Measurements from ENCODE around the gene SLFNL1. TPM values are rescaled to one million over a fixed set of nuclear protein-coding genes. Genes with fewer than 3 reads are reported as not detected.

SLFNL1 gene
- total RNA-seq, 2 experiments from 2014 or later: 0.49 to 0.82 TPM

DNA sequence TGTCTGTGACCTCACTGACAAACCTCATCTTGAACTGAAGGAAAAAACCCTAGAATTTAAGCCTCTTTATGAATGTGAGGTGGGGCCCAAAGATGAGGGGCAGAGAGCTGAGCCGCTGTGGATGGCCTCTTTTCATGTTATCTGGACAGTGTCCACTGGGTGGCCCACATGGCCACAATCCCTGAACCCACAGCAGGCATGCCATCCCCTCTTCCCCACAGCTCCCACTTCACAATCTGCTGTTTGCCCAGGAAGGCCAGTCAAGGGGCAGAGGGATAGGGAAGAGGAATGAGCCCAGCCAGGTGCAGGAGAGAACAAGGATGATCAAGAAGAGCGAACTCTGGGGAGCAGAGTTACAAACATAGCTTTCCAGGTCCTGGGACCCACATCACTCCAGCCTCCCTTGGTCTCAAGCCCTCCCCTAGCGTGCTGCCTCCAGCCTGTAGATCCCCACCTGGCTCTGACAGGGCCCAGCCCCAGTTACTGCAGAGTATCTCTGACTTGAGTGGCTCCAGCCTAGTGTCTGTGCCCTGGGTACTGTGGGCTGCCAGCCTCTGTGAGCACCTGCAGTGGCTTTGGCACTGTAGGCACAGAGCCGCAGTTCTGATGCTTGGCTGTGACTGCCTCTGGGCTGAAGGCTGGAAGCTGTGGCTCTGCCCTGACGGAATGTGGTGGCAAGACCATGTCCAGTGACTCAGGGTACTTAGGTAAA, 1.9 kb upstream of the SLFNL1 start:
- no peak overlapping the region for H2AFZ ChIP-seq (ENCODE audit: low read length)
- CTCF ChIA-PET (ENCODE audit: unreplicated experiment): no interaction called here
- intact Hi-C loops (cut with micrococcal nuclease; ENCODE audit: unreplicated experiment): loop anchor here (10.0 kb wide), 1 partner anchor 221 kb away; the partner anchor contains the start of gene SCMH1
- peaks cover 37% of the 10 kb centered on the region for H3K36me3 ChIP-seq (ENCODE audit: insufficient read depth, low read length)
- H3K4me1 ChIP-seq (ENCODE audit: insufficient read depth, low read length, poor library complexity, severe bottlenecking): peaks cover 8% of the 10 kb centered on the region
- no peak overlapping the region for H3K4me3 ChIP-seq (ENCODE audit: low read depth, low read length, poor library complexity, severe bottlenecking)
- no peaks in the 10 kb centered on the region for H4K20me1 ChIP-seq (ENCODE audit: insufficient read depth, low read length)
- H3K79me2 ChIP-seq (ENCODE audit: insufficient read depth, low read depth, low read length): no peaks in the 10 kb centered on the region
- DNase-seq (ENCODE audit: low spot score): no peak
- no TSS peak for BruUV-seq (replicated peaks)
- POLR2A ChIA-PET: no interaction called here
- no peaks in the 10 kb centered on the region for H3K9me2 ChIP-seq (ENCODE audit: insufficient read depth, low read length)
- H3K4me2 ChIP-seq (ENCODE audit: low read length): no peak overlapping the region
- no peaks in the 10 kb centered on the region for H3K9me3 ChIP-seq (ENCODE audit: low read length)
- H3K27ac ChIP-seq (ENCODE audit: low read depth, low read length, poor library complexity, severe bottlenecking): no peak overlapping the region
- TF ChIP-seq, protein P1, sequence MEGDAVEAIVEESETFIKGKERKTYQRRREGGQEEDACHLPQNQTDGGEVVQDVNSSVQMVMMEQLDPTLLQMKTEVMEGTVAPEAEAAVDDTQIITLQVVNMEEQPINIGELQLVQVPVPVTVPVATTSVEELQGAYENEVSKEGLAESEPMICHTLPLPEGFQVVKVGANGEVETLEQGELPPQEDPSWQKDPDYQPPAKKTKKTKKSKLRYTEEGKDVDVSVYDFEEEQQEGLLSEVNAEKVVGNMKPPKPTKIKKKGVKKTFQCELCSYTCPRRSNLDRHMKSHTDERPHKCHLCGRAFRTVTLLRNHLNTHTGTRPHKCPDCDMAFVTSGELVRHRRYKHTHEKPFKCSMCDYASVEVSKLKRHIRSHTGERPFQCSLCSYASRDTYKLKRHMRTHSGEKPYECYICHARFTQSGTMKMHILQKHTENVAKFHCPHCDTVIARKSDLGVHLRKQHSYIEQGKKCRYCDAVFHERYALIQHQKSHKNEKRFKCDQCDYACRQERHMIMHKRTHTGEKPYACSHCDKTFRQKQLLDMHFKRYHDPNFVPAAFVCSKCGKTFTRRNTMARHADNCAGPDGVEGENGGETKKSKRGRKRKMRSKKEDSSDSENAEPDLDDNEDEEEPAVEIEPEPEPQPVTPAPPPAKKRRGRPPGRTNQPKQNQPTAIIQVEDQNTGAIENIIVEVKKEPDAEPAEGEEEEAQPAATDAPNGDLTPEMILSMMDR (conservative IDR thresholded peaks at IDR 0.05; ENCODE audit: low read length): no peak

DNA sequence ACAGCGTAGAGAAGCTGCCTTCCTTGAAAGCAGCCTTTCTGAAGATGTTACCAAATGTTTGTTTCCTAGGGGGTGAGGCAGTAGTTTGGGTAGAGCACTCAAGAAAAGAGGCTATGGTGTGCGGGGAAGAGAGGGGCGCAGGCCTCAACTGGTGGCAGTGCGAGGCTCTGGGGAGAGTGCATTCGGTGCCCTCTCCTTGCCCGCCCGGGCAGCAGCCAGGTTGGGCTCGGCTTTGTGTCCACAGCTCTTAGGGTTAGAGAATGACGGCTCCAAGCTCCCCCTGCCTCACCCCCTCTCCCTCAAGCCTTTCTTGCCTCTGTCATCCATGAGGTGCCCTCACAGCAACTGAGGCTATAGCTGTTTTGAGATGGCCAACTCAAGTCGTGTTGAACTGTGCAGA, 899 bp upstream of the SLFNL1 start:
- no peak for TF ChIP-seq EZH2phosphoT487 (IDR thresholded peaks at IDR 0.05; ENCODE audit: borderline replicate concordance, low read depth, low read length)
- TF ChIP-seq, protein P1 (conservative IDR thresholded peaks at IDR 0.05; ENCODE audit: low read length): no peak
- H3K4me2 ChIP-seq (ENCODE audit: low read length): no peak overlapping the region
- H3K9me2 ChIP-seq (ENCODE audit: insufficient read depth, low read length): no peaks in the 10 kb centered on the region
- ChIA-PET POLR2A (no interaction called here), CTCF (ENCODE audit: unreplicated experiment) (no interaction called here)
- no TSS peak for BruUV-seq (replicated peaks)
- peaks cover 8% of the 10 kb centered on the region for H3K4me1 ChIP-seq (ENCODE audit: insufficient read depth, low read length, poor library complexity, severe bottlenecking)
- H3K79me2 ChIP-seq (ENCODE audit: insufficient read depth, low read depth, low read length): no peaks in the 10 kb centered on the region
- intact Hi-C loops (cut with micrococcal nuclease; ENCODE audit: unreplicated experiment): loop anchor here (10.0 kb wide), 1 partner anchor 222 kb away; the partner anchor contains the start of gene SCMH1
- H3K27ac ChIP-seq (ENCODE audit: low read depth, low read length, poor library complexity, severe bottlenecking): no peak overlapping the region
- peaks cover 37% of the 10 kb centered on the region for H3K36me3 ChIP-seq (ENCODE audit: insufficient read depth, low read length)
- H3K4me3 ChIP-seq (ENCODE audit: low read depth, low read length, poor library complexity, severe bottlenecking): no peak overlapping the region
- no peaks in the 10 kb centered on the region for H4K20me1 ChIP-seq (ENCODE audit: insufficient read depth, low read length)
- no peaks in the 10 kb centered on the region for H3K9me3 ChIP-seq (ENCODE audit: low read length)
- DNase-seq (ENCODE audit: low spot score): no peak
- H2AFZ ChIP-seq (ENCODE audit: low read length): no peak overlapping the region

DNA sequence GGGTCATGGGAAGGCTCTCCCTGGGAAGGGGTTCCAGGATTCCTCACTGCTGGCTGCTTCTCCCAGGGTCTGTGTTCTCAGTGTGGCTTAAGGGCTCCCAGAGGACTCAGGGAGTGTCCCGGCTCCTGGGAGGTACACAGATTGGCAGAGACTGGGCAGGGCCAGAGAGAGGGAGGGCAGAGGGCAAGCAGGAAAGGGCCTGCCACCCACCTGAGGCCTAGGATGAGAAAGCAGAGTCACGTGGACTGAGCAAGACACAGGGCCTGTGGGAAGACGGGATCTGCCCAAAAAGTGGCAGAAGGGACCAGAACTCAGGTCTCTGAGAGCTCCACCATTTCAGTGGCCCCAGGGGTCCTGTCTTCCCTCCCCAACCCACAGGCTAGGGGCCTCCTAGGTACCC, 871 bp downstream of the SLFNL1 start:
- Histone ChIP-seq H3K9me3 (ENCODE audit: low read length) (no peaks in the 10 kb centered on the region), H3K36me3 (ENCODE audit: insufficient read depth, low read length) (peaks cover 38% of the 10 kb centered on the region), H3K9me2 (ENCODE audit: insufficient read depth, low read length) (no peaks in the 10 kb centered on the region), H3K4me2 (ENCODE audit: low read length) (no peak overlapping the region), H2AFZ (ENCODE audit: low read length) (no peak overlapping the region), H3K79me2 (ENCODE audit: insufficient read depth, low read depth, low read length) (no peaks in the 10 kb centered on the region), H3K27ac (ENCODE audit: low read depth, low read length, poor library complexity, severe bottlenecking) (no peak overlapping the region), H3K4me3 (ENCODE audit: low read depth, low read length, poor library complexity, severe bottlenecking) (no peak overlapping the region), H4K20me1 (ENCODE audit: insufficient read depth, low read length) (no peaks in the 10 kb centered on the region), H3K4me1 (ENCODE audit: insufficient read depth, low read length, poor library complexity, severe bottlenecking) (no peaks in the 10 kb centered on the region)
- BruUV-seq (replicated peaks): no TSS peak
- ChIA-PET CTCF (ENCODE audit: unreplicated experiment) (no interaction called here), POLR2A (no interaction called here)
- TF ChIP-seq, protein P1 (conservative IDR thresholded peaks at IDR 0.05; ENCODE audit: low read length): no peak
- TF ChIP-seq EZH2phosphoT487 (IDR thresholded peaks at IDR 0.05; ENCODE audit: borderline replicate concordance, low read depth, low read length): no peak
- intact Hi-C loops (cut with micrococcal nuclease; ENCODE audit: unreplicated experiment): loop anchor here (10.0 kb wide), 1 partner anchor 224 kb away; the partner anchor contains the start of gene SCMH1
- no peak for DNase-seq (ENCODE audit: low spot score)

Data from OCI-LY7 (cell line).